HG03469 (cell line): ENCODE data around the gene SNX8.

ENCODE experiments used
- ATAC-seq: cut with Tn5 transposase; IDR thresholded peaks from one replicate; pipeline ENCODE4 v1.9.1; 2021; ENCODE audit warnings: mild to moderate bottlenecking, moderate library complexity, moderate number of reproducible peaks; ENCODE audit not compliant: unreplicated experiment

SNX8 gene

DNA sequence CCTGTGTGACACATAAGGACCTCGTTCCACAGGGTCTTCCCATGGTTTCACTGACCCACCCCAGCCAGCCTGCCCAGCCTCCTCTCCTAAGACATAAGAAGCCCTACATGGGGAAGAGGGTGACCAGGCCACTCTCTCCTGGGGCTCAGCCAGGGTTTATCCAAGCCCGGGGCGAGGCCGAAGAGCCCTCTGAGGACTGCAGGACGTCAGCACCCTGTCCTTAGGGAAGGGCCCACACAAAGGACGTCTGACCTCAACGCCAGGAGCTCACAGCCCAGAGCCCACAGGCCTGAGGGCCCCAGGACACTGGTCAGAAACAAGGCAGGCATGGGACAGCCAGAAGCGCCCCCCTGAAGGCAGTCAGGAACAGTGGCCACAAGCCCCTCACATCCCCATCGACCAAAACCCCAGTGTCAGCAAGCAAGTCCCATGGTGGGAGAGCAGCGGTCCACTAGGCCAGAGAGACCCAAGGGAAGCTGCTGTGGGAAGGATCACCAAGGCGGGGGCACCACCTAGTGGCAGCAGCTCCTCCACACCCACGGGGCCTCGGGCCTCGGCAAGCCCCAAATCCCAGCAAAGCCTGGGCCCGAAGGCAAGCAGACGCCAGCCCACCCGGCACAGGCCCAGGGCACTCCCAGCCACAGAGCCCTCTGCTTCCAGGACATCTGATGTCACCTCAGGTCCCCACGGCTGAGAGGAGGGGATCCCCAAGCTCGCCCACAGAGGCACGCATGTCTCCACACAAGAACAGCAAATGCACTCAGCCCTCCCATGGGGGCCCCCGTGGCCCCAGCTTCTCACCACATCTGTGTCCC, 104.9 kb downstream of the SNX8 start:
- ATAC-seq, result no peak

DNA sequence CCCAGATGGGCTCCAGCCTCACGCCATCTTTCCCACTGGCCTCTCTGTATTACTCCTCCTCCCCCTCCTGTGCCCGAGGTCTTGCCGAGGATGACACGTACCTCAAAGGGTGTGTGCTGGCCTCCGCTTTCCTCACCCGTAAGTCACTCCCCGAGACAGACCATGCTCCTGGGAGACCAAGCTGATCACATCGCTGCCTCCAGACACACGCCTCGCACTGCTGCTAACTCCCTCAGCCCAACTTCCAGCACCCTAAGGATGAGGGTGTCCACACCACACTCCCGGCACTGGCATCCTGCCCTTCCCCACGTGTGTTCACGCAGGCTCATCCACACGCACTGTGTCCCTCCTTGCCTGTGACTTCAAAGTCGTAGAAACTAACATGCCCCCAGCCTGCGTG, 105.5 kb downstream of the SNX8 start:
- no peak for ATAC-seq

DNA sequence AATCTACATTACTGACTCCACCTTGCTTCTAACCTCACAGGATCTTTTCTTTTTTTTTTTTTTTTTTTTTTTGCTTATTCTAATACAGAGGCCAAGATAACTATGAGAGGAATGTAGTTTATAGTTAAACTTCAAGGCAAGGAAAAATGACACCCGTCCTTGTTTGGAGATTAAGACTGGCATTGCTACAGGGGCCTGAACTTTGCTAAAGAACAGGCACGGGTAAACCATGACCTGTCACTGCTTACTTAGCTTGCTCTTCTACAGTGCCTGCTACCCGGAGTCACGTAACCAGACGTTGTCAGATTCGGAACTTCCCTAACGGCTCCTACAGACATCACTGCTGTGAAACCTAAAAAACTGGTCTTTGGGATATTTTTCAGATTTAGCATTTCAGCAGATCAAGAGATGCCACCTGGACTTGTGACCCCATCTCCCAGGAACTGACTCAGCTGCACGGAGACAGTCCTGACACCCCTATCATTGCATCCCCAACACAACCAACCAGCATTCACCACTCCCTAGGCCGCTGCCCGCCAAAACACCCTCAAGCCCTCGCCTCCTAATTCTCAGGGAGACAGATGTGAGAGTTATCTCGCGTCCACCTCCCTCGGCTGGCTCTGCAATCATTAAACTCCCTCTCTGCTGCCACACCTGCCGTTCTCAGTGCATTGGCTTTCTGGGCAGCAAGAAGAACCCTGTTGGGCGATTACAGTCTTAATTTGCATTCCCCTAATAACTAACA, 109.0 kb downstream of the SNX8 start:
- no peak for ATAC-seq

DNA sequence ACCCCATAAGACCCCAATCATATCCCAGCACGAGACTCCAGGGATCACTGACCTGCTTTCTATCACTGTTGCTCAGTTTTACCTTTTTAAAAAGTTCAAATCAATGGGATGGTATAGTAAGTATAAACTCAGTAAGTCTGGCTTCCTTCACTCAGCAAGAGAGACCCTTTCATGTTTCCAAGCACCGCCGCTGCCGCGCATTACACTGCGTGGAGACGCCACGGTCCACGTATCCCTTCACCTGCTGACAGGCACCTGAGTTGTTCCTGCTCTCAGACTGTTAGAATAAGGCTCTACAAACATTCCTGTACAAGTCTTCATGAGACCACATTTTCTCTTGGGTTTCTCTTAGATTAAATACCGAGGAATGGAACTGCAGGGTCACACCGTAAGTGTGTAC, 109.8 kb downstream of the SNX8 start:
- no peak for ATAC-seq

DNA sequence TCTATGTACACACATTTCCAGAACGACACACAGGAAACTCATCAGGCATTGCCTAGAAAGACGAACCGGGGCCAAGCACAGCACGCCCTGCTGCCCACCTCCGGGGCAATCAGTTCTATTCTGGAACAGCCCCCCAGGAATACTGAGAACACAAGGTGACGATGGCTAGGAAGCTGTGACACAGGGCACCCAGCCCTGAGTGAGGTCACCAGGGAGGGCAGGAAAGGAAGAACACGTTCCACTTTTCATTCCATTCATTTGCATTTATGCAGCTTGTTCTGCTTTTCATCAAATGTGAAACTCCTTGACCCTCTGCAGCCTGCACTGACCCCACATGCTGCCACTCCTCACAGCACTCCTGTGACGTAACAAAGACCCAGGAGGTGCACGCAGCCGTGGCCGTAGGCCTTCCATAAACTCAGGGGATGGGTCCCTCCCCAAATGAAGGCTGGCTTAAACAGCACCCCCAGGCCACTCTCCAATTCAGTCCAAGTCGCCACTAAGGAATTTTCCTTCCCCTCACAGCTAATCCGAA, 110.4 kb downstream of the SNX8 start:
- no peak for ATAC-seq

DNA sequence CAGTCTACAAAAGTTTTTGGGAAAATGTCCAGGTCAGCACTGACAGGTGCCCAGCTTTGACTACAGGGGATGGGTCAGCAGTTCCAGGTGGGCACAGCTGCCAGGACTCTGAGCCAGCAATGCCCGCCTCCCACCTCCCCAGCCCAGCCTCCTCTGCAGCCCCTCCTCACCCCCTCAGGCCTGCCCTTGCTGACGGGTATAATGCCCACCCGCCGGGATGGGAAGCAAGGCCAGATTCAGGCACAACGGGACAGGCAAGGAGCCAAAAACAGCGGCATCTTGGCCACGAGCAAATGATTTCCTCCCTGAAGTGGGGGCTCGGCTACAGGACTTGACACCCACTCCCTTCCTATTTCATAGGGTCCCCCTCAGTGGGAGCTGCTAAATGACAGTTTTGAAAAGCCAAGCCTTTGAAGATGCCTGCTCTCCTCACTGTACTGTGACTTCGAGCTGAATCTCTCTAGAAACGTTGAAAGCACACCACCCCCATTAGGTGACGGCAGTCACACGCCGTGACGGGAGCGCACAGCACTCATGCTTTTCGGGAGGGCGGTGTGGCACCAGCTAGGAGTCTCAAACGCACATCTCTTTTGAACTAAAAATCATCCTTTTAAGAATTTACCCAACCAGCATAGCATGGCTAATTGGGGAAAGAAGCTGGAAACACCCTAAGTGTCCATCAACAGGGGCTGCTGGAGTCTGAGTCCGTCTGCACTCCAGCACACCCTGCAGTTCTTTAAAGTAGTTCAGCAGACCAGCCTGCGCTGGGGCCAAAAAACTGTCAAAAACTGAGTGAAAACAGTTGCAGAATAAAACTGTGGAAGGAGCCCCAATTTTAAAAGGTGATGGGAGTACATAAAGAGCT, 111.1 kb downstream of the SNX8 start:
- no peak for ATAC-seq

DNA sequence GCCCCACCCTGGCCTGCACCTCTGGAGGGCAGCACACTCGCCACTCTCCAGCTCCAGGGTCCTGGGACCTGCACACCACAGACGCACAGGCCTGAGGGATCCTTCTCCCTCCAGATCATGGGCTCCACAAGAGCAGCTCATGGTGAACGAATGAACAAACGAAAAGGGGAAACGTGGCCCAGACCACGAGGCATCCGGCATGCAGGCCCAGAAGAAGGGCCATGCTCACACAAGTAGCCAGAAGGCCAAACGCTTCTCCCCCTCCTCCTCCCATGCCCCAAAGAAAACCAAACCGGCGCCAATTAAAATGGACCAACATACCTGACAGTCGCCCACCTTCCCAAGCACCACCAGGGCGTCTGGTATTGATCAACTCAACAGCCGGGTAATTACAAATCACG, 111.9 kb downstream of the SNX8 start:
- no peak for ATAC-seq
